ENCODE measurements around the gene ATP8B4.

ATP8B4 gene

GRCh38 chr15:50059883-50060282 is 59.1 kb downstream of the ATP8B4 start:
- FAIRE-seq, result no peak

- FAIRE-seq, result no peak
These were observed 59.7 kb downstream of the ATP8B4 start for GRCh38 chr15:50059203-50059772.

- FAIRE-seq, result no peak
These were observed 61.0 kb downstream of the ATP8B4 start for GRCh38 chr15:50057905-50058639.

GRCh38 chr15:50057196-50057595 is 61.8 kb downstream of the ATP8B4 start:
- FAIRE-seq, result no peak

GRCh38 chr15:50055750-50056157 is 63.3 kb downstream of the ATP8B4 start:
- no peak for FAIRE-seq

- FAIRE-seq, result no peak
These were observed 63.7 kb downstream of the ATP8B4 start for GRCh38 chr15:50055332-50055731.

GRCh38 chr15:50053055-50053856 is 65.8 kb downstream of the ATP8B4 start:
- FAIRE-seq, result no peak

- peak; percentile 65 for FAIRE-seq
These were observed 67.1 kb downstream of the ATP8B4 start for GRCh38 chr15:50051811-50052419.

- FAIRE-seq, result no peak
These were observed 67.9 kb downstream of the ATP8B4 start for GRCh38 chr15:50050986-50051743.

- no peak for FAIRE-seq
These were observed 69.2 kb downstream of the ATP8B4 start for GRCh38 chr15:50049871-50050270.

GRCh38 chr15:50046867-50047266 is 72.2 kb downstream of the ATP8B4 start:
- no peak for FAIRE-seq

GRCh38 chr15:50046159-50046558 is 72.9 kb downstream of the ATP8B4 start:
- no peak for FAIRE-seq

GRCh38 chr15:50044904-50045303 is 74.1 kb downstream of the ATP8B4 start:
- no peak for FAIRE-seq

GRCh38 chr15:50044406-50044805 is 74.6 kb downstream of the ATP8B4 start:
- FAIRE-seq, result no peak

- FAIRE-seq, result no peak
These were observed 76.3 kb downstream of the ATP8B4 start for GRCh38 chr15:50042775-50043174.

GRCh38 chr15:50030456-50030855 is 88.6 kb downstream of the ATP8B4 start:
- FAIRE-seq, result no peak

GRCh38 chr15:50028326-50028725 is 90.7 kb downstream of the ATP8B4 start:
- FAIRE-seq, result no peak

GRCh38 chr15:50024281-50024680 is 94.8 kb downstream of the ATP8B4 start:
- no peak for FAIRE-seq

GRCh38 chr15:50018491-50018890 is 100.5 kb downstream of the ATP8B4 start:
- FAIRE-seq, result no peak

GRCh38 chr15:50017522-50017921 is 101.5 kb downstream of the ATP8B4 start:
- no peak for FAIRE-seq

- FAIRE-seq, result no peak
These were observed 102.1 kb downstream of the ATP8B4 start for GRCh38 chr15:50016951-50017350.

GRCh38 chr15:50012790-50013189 is 106.2 kb downstream of the ATP8B4 start:
- no peak for FAIRE-seq

GRCh38 chr15:50009634-50010033 is 109.4 kb downstream of the ATP8B4 start:
- no peak for FAIRE-seq
